HG02759 (cell line): ENCODE measurements around the gene TBX15.
A peak's percentile ranks its signal among the peaks of the same experiment; 100 is the strongest.

Experiments
- ATAC-seq: cut with Tn5 transposase; IDR thresholded peaks from one replicate; pipeline ENCODE4 v1.9.1; 2021; ENCODE audit warnings: mild to moderate bottlenecking, moderate library complexity; ENCODE audit not compliant: unreplicated experiment

TBX15 gene

GRCh38 chr1:118985640-118986554 lies 2.2 kb downstream of the TBX15 start:
- ATAC-seq, result no peak

- no peak for ATAC-seq
Observed at GRCh38 chr1:118984722-118985639, 3.2 kb downstream of the TBX15 start.

- ATAC-seq, result no peak
Observed at GRCh38 chr1:118984086-118984721, 3.9 kb downstream of the TBX15 start.

GRCh38 chr1:118983558-118984041 lies 4.5 kb downstream of the TBX15 start:
- ATAC-seq, result no peak

GRCh38 chr1:118982821-118983557 lies 5.2 kb downstream of the TBX15 start:
- ATAC-seq, result no peak

- no peak for ATAC-seq
Observed at GRCh38 chr1:118982266-118982665, 5.9 kb downstream of the TBX15 start.

GRCh38 chr1:118981436-118981835 lies 6.7 kb downstream of the TBX15 start:
- no peak for ATAC-seq

GRCh38 chr1:118979754-118980575 lies 8.2 kb downstream of the TBX15 start:
- peak; percentile 48 for ATAC-seq

- ATAC-seq, result peak; percentile 9
Observed at GRCh38 chr1:118978914-118979701, 9.0 kb downstream of the TBX15 start.

GRCh38 chr1:118977600-118977999 lies 10.5 kb downstream of the TBX15 start:
- no peak for ATAC-seq

- no peak for ATAC-seq
Observed at GRCh38 chr1:118974661-118975060, 13.5 kb downstream of the TBX15 start.

GRCh38 chr1:118973531-118974137 lies 14.5 kb downstream of the TBX15 start:
- no peak for ATAC-seq

- no peak for ATAC-seq
Observed at GRCh38 chr1:118973032-118973431, 15.1 kb downstream of the TBX15 start.

- no peak for ATAC-seq
Observed at GRCh38 chr1:118970451-118970850, 17.7 kb downstream of the TBX15 start.

GRCh38 chr1:118963456-118964430 lies 24.4 kb downstream of the TBX15 start:
- no peak for ATAC-seq

GRCh38 chr1:118963138-118963455 lies 25.0 kb downstream of the TBX15 start:
- no peak for ATAC-seq

- no peak for ATAC-seq
Observed at GRCh38 chr1:118961156-118961555, 27.0 kb downstream of the TBX15 start.
